Smooth muscle cell of the umbilical artery (primary cell): ENCODE results near the gene ADM. TPM values are rescaled to one million over a fixed set of nuclear protein-coding genes. Genes with fewer than 3 reads are reported as not detected.

Experiments used
- total RNA-seq: library from RNA; depleted of rRNA; stranded (reverse); fragments of >200 nt; gene quantifications from 2 replicates; pipeline ENCODE4 v1.2.3, GENCODE V29; 2014

ADM gene, protein sequence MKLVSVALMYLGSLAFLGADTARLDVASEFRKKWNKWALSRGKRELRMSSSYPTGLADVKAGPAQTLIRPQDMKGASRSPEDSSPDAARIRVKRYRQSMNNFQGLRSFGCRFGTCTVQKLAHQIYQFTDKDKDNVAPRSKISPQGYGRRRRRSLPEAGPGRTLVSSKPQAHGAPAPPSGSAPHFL
- 76.5 and 93.5 TPM in 2 replicates for total RNA-seq

GRCh38 chr11:10304495-10305261, at the start of gene ADM:
Gene ADM, plus strand, starts transcription at chr11:10305073. Its CDS starts 628 bp downstream, at chr11:10305701.

DNA sequence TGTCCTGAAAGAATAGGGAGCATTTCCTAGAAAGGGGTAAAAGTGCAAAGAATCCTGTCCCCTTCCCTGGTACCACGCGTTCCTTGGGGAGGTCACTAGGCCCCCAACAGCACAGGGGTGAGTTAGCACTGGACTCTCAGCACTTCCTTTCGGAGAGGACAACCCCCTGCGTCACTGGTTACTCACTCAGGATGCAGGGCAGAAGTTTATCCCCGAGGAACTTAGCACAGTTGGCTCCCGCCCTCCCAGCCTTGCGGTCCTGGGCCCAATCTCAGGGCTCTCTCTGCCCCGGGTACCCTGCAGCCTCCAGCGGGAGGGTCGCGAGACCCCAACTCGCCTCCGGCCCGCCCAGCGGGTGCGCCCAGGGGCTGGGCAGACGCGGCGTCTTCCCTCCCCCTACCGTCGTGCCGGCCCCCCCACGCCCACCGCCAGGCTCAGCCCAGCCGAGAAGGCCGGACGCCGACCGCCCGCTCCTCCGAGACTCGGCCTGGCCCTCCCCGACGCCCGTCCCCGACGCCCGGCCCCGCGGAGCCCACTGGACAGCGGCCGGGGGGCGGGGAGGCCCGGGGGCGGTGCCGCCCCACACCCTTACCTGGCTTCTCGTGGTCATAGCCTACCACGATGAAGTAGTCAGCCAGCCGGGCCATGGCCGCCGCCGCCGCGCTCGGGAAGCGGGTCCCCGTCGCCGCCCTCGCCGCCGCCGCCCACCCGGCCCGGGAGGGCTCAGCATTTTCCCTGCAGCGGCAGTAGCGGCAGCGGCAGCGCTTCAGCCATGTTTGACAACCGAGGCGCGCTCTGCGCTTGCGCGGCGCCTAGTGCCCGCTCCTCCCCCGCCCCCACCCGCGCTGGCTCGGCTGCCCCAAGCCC, 11.2 kb upstream of the ADM start, which contains the start of gene SBF2:
Gene SBF2 (minus strand): TSS at position 797 of the 867 bp plus-strand sequence. CDS start 150 bp downstream, at position 647.

Other genes starting within 250 kb of the ADM start
- 36.5 and 54.1 TPM in 2 replicates for gene SBF2, start 10.9 kb upstream of the ADM start, total RNA-seq
- gene AMPD3, start 150.2 kb downstream of the ADM start, total RNA-seq = 12.2 and 16.0 TPM in 2 replicates
- gene RNF141, start 236.1 kb downstream of the ADM start, total RNA-seq = 38.6 and 41.0 TPM in 2 replicates